HG03520 (cell line): Measurements from ENCODE around the gene AK8.

Experiments
- ATAC-seq: cut with Tn5 transposase; IDR thresholded peaks from one replicate; pipeline ENCODE4 v1.9.1; 2021; ENCODE audit warnings: mild to moderate bottlenecking, moderate library complexity; ENCODE audit not compliant: unreplicated experiment

Gene AK8

GRCh38 chr9:132861666-132862065 lies 16.4 kb downstream of the AK8 start:
- no peak for ATAC-seq

- ATAC-seq, result no peak
Observed at GRCh38 chr9:132858751-132859150, 19.3 kb downstream of the AK8 start.

GRCh38 chr9:132857616-132858342 lies 20.3 kb downstream of the AK8 start:
- no peak for ATAC-seq

- ATAC-seq, result no peak
Observed at GRCh38 chr9:132857031-132857430, 21.1 kb downstream of the AK8 start.

- no peak for ATAC-seq
Observed at GRCh38 chr9:132855904-132856303, 22.2 kb downstream of the AK8 start.

- no peak for ATAC-seq
Observed at GRCh38 chr9:132854832-132855231, 23.3 kb downstream of the AK8 start.

GRCh38 chr9:132853482-132853881 lies 24.6 kb downstream of the AK8 start:
- no peak for ATAC-seq

- no peak for ATAC-seq
Observed at GRCh38 chr9:132849185-132849706, 28.8 kb downstream of the AK8 start.

- ATAC-seq, result no peak
Observed at GRCh38 chr9:132846918-132847515, 31.1 kb downstream of the AK8 start.

- no peak for ATAC-seq
Observed at GRCh38 chr9:132846109-132846917, 31.8 kb downstream of the AK8 start.

- ATAC-seq, result no peak
Observed at GRCh38 chr9:132842124-132843044, 35.7 kb downstream of the AK8 start.

GRCh38 chr9:132840980-132841379 lies 37.1 kb downstream of the AK8 start:
- ATAC-seq, result no peak

- no peak for ATAC-seq
Observed at GRCh38 chr9:132838291-132838690, 39.8 kb downstream of the AK8 start.

- ATAC-seq, result no peak
Observed at GRCh38 chr9:132837501-132838286, 40.4 kb downstream of the AK8 start.

- ATAC-seq, result no peak
Observed at GRCh38 chr9:132834343-132834742, 43.7 kb downstream of the AK8 start.

- ATAC-seq, result no peak
Observed at GRCh38 chr9:132833550-132834121, 44.4 kb downstream of the AK8 start.

GRCh38 chr9:132832171-132832881 lies 45.8 kb downstream of the AK8 start:
- no peak for ATAC-seq

- ATAC-seq, result no peak
Observed at GRCh38 chr9:132828201-132828770, 49.8 kb downstream of the AK8 start.
